Mucosa of stomach (tissue), 1 donor: ENCODE measurements around the gene AGBL1.

Source experiments
- H3K27me3 ChIP-seq: one replicate; pipeline ENCODE4 v1.7.0; 2013; ENCODE audit warnings: mild to moderate bottlenecking, low read length; ENCODE audit not compliant: control insufficient read depth, insufficient read depth
- H3K36me3 ChIP-seq: one replicate; pipeline ENCODE4 v1.7.0; 2013; ENCODE audit warnings: low read length; ENCODE audit not compliant: control insufficient read depth, insufficient read depth
- H3K4me1 ChIP-seq: one replicate; pipeline ENCODE4 v1.7.0; 2013; ENCODE audit warnings: mild to moderate bottlenecking, low read length; ENCODE audit not compliant: control insufficient read depth, insufficient read depth
- H3K4me3 ChIP-seq: one replicate; pipeline ENCODE4 v1.7.0; 2013; ENCODE audit warnings: low read length
- H3K9ac ChIP-seq: one replicate; pipeline ENCODE4 v1.7.0; 2013; ENCODE audit warnings: mild to moderate bottlenecking, low read length, moderate library complexity
- H3K9me3 ChIP-seq: one replicate; pipeline ENCODE4 v1.7.0; 2013; ENCODE audit warnings: mild to moderate bottlenecking, low read length, moderate library complexity; ENCODE audit not compliant: control insufficient read depth
- donor health status: Pancreatic carcinoma.

The AGBL1 gene

GRCh38 chr15:86268558-86268957 is 188.9 kb downstream of the AGBL1 start:
- no peaks in the 10 kb centered on the region for H3K9me3 ChIP-seq
- H3K4me3 ChIP-seq, result no peak overlapping the region
- no peak overlapping the region for H3K9ac ChIP-seq
- no peaks in the 10 kb centered on the region for H3K36me3 ChIP-seq
- no peaks in the 10 kb centered on the region for H3K27me3 ChIP-seq
- H3K4me1 ChIP-seq, result no peaks in the 10 kb centered on the region

DNA sequence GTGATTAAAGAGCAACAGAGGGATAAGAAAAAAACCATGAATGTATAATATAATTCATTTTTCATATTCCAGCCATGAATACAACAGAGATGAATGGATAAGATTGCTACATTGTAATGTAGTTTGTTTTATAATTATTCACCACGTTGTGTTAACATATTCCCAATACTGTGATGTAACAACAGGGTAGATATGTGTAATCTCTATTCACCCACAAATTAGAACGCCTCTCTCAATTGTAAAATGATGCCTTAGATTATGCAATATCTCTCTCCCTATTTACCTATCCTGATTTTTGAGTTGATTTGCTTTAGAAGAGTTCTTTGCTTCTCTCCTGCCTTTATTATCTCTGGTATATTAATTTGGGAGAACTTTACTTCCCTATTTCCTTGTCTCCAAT is 193.6 kb downstream of the AGBL1 start:
- Histone ChIP-seq H3K4me1 (no peaks in the 10 kb centered on the region), H3K9me3 (no peaks in the 10 kb centered on the region), H3K9ac (no peak overlapping the region), H3K36me3 (no peaks in the 10 kb centered on the region), H3K27me3 (no peaks in the 10 kb centered on the region), H3K4me3 (no peak overlapping the region)

DNA sequence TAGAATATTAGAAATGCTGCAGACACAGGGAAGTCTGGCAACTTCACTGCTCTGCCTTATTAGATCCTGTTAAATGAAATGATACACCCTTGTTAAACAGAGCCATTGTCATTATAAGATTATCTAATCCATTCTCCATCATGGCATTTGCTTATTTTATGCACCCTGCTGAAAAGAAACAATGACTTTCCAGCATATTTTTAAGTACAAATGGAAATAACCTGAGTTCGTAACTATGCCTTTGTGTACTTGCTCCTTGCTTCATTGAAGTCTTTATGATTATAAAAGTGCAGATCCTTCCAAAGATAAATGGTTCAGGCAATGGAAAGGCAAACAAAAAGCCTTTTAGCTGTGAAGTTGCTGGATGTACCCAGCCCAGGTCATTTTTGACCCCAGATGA is 195.7 kb downstream of the AGBL1 start:
- Histone ChIP-seq H3K27me3 (no peaks in the 10 kb centered on the region), H3K4me3 (no peak overlapping the region), H3K4me1 (no peaks in the 10 kb centered on the region), H3K36me3 (no peaks in the 10 kb centered on the region), H3K9me3 (no peaks in the 10 kb centered on the region), H3K9ac (no peak overlapping the region)

GRCh38 chr15:86278586-86278985 is 198.9 kb downstream of the AGBL1 start:
- Histone ChIP-seq H3K4me3 (no peak overlapping the region), H3K36me3 (no peaks in the 10 kb centered on the region), H3K9me3 (no peaks in the 10 kb centered on the region), H3K4me1 (no peaks in the 10 kb centered on the region), H3K27me3 (no peaks in the 10 kb centered on the region), H3K9ac (no peak overlapping the region)

GRCh38 chr15:86284635-86285034 is 205.0 kb downstream of the AGBL1 start:
- Histone ChIP-seq H3K9me3 (no peaks in the 10 kb centered on the region), H3K27me3 (no peaks in the 10 kb centered on the region), H3K4me3 (no peak overlapping the region), H3K9ac (no peak overlapping the region), H3K4me1 (no peaks in the 10 kb centered on the region), H3K36me3 (no peaks in the 10 kb centered on the region)

DNA sequence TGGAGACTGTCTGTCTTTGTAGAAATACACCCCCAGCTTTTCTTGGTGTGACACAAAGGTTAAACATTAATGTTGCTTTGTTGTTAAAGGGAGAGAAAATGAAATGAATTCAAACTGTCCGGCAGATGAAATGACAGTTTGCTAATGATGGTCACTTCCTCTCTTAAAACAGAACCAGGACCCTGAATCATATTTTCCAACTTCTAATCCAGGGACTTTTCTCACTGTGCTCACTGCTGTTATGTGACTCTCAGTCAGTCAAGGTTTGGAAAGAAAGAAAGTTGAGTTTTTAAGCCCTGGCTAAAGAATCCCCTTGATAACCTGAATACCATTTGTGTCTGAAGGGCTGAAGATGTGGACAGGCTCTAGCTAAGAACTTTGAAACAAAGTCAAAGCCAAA is 215.8 kb downstream of the AGBL1 start:
- H3K27me3 ChIP-seq, result no peaks in the 10 kb centered on the region
- H3K4me3 ChIP-seq, result no peak overlapping the region
- no peaks in the 10 kb centered on the region for H3K9me3 ChIP-seq
- H3K9ac ChIP-seq, result no peak overlapping the region
- no peaks in the 10 kb centered on the region for H3K4me1 ChIP-seq
- H3K36me3 ChIP-seq, result no peaks in the 10 kb centered on the region

DNA sequence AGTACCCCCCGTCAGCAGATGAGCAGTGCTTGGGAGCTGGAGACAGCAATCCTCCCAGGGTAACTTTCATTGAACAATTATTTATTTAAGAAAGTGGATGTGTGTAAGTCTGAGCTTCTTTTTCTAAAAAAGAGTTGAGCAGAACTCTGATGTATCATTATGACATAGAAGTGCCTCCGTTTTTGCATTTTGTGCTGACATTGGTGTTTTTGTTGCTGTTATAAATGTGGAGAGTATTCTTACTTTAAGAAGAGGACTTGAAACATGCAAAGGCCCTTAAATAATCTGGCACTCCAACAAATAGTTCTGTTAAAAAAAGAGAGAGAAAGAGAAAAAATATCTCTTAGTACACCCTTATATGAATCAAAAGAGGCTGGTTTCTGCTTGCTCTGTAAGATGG is 217.1 kb downstream of the AGBL1 start:
- H3K9ac ChIP-seq, result no peak overlapping the region
- no peaks in the 10 kb centered on the region for H3K36me3 ChIP-seq
- H3K4me3 ChIP-seq, result no peak overlapping the region
- no peaks in the 10 kb centered on the region for H3K4me1 ChIP-seq
- H3K9me3 ChIP-seq, result no peaks in the 10 kb centered on the region
- H3K27me3 ChIP-seq, result no peaks in the 10 kb centered on the region

DNA sequence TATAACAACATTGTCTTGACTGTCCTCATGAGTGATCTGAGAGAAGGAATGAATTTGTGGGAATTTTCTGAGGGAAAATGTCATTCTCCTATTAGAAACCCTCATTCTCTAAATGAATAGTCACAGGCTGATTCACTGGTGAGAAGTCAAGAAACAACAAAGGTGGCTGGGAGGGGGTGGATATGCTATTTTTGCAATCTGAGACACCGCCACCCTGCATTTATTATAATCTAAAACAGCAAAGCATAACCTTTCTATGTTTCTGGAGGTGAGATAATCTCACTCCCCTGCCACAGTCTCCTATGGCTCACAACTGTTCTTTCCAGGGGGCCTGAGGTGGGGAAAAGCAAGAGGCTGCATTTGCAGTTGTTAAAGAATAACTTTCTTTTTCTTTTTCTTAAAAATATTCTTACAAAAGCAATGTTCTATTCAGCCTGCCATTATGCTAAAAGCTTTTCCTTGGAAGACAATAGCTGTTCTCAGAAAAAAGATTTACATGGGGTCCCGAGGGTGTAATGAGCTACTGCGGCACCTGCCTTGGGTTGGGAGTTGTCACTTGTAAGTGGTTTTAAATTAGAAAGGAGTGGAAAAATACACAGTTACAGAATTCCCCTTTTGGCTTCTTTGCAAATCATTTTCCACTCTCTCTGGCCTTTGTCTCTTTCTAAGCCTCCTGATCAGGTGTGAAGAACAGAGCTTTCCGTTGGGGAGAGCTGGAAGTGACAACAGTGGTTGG is 220.9 kb downstream of the AGBL1 start:
- no peaks in the 10 kb centered on the region for H3K36me3 ChIP-seq
- H3K9me3 ChIP-seq, result no peaks in the 10 kb centered on the region
- H3K4me3 ChIP-seq, result no peak overlapping the region
- H3K9ac ChIP-seq, result no peak overlapping the region
- no peaks in the 10 kb centered on the region for H3K4me1 ChIP-seq
- no peaks in the 10 kb centered on the region for H3K27me3 ChIP-seq

DNA sequence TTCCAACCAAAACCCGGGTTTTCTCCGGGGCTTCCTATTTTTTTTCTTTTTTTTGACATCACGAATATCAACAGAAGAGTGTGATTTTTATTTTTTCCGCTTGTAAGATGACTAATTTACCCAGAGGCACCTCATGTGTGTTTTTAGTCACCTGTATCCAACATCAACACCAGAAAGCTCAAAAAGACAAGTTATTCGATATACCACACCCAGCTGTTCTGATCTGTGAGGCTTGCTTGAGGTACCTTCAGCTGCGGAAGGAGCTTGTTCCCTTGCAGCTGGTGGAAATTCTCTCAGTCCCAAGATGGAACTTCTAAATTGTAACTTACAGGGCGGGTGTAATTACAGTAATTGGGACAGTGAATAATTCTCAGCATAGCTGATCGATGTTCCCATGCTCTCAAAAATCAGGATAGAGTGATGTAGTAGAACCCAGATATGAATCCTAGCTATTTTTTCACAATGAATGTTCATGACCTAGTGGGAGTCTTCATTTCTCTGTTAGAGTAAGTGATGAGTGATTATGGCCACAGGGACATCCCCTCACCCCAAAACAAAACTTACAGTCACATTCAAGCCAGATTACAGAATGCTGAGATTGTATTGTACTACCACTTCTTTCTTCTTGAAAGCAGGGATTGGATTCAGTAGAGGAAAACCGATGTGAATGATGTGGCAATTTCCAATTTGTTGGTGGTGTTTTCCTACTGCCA is 232.1 kb downstream of the AGBL1 start:
- no peaks in the 10 kb centered on the region for H3K9me3 ChIP-seq
- H3K4me3 ChIP-seq, result no peak overlapping the region
- H3K4me1 ChIP-seq, result no peaks in the 10 kb centered on the region
- H3K27me3 ChIP-seq, result no peaks in the 10 kb centered on the region
- H3K9ac ChIP-seq, result no peak overlapping the region
- no peaks in the 10 kb centered on the region for H3K36me3 ChIP-seq

GRCh38 chr15:86312486-86312885 is 232.8 kb downstream of the AGBL1 start:
- H3K4me3 ChIP-seq, result no peak overlapping the region
- H3K27me3 ChIP-seq, result no peaks in the 10 kb centered on the region
- H3K9me3 ChIP-seq, result no peaks in the 10 kb centered on the region
- no peaks in the 10 kb centered on the region for H3K36me3 ChIP-seq
- no peak overlapping the region for H3K9ac ChIP-seq
- no peaks in the 10 kb centered on the region for H3K4me1 ChIP-seq

GRCh38 chr15:86316216-86316615 is 236.5 kb downstream of the AGBL1 start:
- Histone ChIP-seq H3K4me3 (no peak overlapping the region), H3K9me3 (no peaks in the 10 kb centered on the region), H3K4me1 (no peaks in the 10 kb centered on the region)

GRCh38 chr15:86316726-86317383 is 237.2 kb downstream of the AGBL1 start:
- no peaks in the 10 kb centered on the region for H3K27me3 ChIP-seq
- no peak overlapping the region for H3K4me3 ChIP-seq

More at GRCh38 chr15:86316216-86316615, 236.5 kb downstream of the AGBL1 start:
- Histone ChIP-seq H3K9ac (no peak overlapping the region), H3K36me3 (no peaks in the 10 kb centered on the region), H3K27me3 (no peaks in the 10 kb centered on the region)

More at GRCh38 chr15:86316726-86317383, 237.2 kb downstream of the AGBL1 start:
- Histone ChIP-seq H3K9me3 (no peaks in the 10 kb centered on the region), H3K36me3 (no peaks in the 10 kb centered on the region), H3K9ac (no peak overlapping the region), H3K4me1 (no peaks in the 10 kb centered on the region)
